IMR-90 (cell line): ENCODE data around the gene TNIP2. TPM values are rescaled to one million over a fixed set of nuclear protein-coding genes. Genes with fewer than 3 reads are reported as not detected.

Experiments used
- ATAC-seq: fragments of 200-7000 bp; cut with Tn5 transposase; 2 replicates; pipeline ENCODE4 v1.9.1; 2020; ENCODE audit warnings: low read depth, mild to moderate bottlenecking, moderate library complexity
- BruUV-seq: library from RNA; stranded (reverse); fragments of 400-500 nt; replicated peaks from 2 replicates; lab custom pipeline; 2021; lab: Mats Ljungman, UMichigan
- CTCF ChIA-PET: fragments of 300-600 bp; formaldehyde crosslinking; extraction: SDS; loops from one replicate; lab custom pipeline; 2021; ENCODE audit warnings: antibody characterized with exemption; lab: Yijun Ruan, JAX
- POLR2A ChIA-PET: fragments of 300-600 bp; sonication (Branson Sonifier 250); formaldehyde crosslinking; loops from one replicate; lab custom pipeline; 2022; ENCODE audit warnings: antibody characterized with exemption; ENCODE audit not compliant: unreplicated experiment; lab: Charles Lee
- DNase-seq: peaks from one replicate; pipeline ENCODE4 v3.0.0; 2013
- H2AFZ ChIP-seq: replicated peaks from 2 replicates; pipeline ENCODE3; 2013; ENCODE audit warnings: low read length, mild to moderate bottlenecking; ENCODE audit not compliant: poor library complexity
- H2AK5ac ChIP-seq: 2 replicates; pipeline ENCODE4 v1.6.1; 2013; ENCODE audit warnings: low read depth, low read length, inconsistent platforms
- H2AK9ac ChIP-seq: replicated peaks from 2 replicates; pipeline ENCODE3; 2013; ENCODE audit warnings: mild to moderate bottlenecking, low read depth, low read length, moderate library complexity; ENCODE audit not compliant: poor library complexity
- H2BK120ac ChIP-seq: 2 replicates; pipeline ENCODE4 v1.6.1; 2013; ENCODE audit warnings: low read depth, low read length, inconsistent platforms
- H2BK15ac ChIP-seq: 3 replicates; pipeline ENCODE4 v1.6.1; 2013; ENCODE audit warnings: low read depth, low read length, inconsistent platforms
- H2BK20ac ChIP-seq: 2 replicates; pipeline ENCODE4 v1.6.1; 2013; ENCODE audit warnings: low read depth, mild to moderate bottlenecking, inconsistent platforms, low read length, moderate library complexity
- H2BK5ac ChIP-seq: 2 replicates; pipeline ENCODE4 v1.6.1; 2013; ENCODE audit warnings: mild to moderate bottlenecking, low read depth, low read length, inconsistent platforms; ENCODE audit not compliant: poor library complexity, severe bottlenecking
- H3K14ac ChIP-seq: replicated peaks from 2 replicates; pipeline ENCODE4 v1.6.1; 2013; ENCODE audit warnings: low read depth, low read length, inconsistent platforms
- H3K18ac ChIP-seq: 2 replicates; pipeline ENCODE4 v1.6.1; 2013; ENCODE audit warnings: low read depth, low read length, control low read depth
- H3K23ac ChIP-seq: 2 replicates; pipeline ENCODE4 v1.6.1; 2013; ENCODE audit warnings: low read depth, low read length, inconsistent platforms
- H3K27ac ChIP-seq: 2 replicates; pipeline ENCODE4 v1.5.1; 2013; ENCODE audit warnings: mild to moderate bottlenecking, control low read depth, low read length; ENCODE audit not compliant: insufficient read depth
- H3K27me3 ChIP-seq: 2 replicates; pipeline ENCODE4 v1.6.1; 2013; ENCODE audit warnings: low read length; ENCODE audit not compliant: control insufficient read depth, insufficient read depth
- H3K36me3 ChIP-seq: 2 replicates; pipeline ENCODE4 v1.6.1; 2013; ENCODE audit warnings: low read length, mixed read lengths; ENCODE audit not compliant: control insufficient read depth, insufficient read depth
- H3K4ac ChIP-seq: 2 replicates; pipeline ENCODE4 v1.6.1; 2013; ENCODE audit warnings: low read depth, low read length, inconsistent platforms
- H3K4me1 ChIP-seq: 2 replicates; pipeline ENCODE4 v1.6.1; 2013; ENCODE audit warnings: low read length, mixed read lengths; ENCODE audit not compliant: control insufficient read depth, insufficient read depth
- H3K4me2 ChIP-seq: 2 replicates; pipeline ENCODE4 v1.6.1; 2013; ENCODE audit warnings: low read depth, mild to moderate bottlenecking, control low read depth, low read length, moderate library complexity
- H3K4me3 ChIP-seq: 2 replicates; pipeline ENCODE4 v1.5.1; 2013; ENCODE audit warnings: low read depth, mild to moderate bottlenecking, control low read depth, low read length, moderate library complexity; ENCODE audit not compliant: insufficient read depth
- H3K56ac ChIP-seq: 2 replicates; pipeline ENCODE4 v1.6.1; 2013; ENCODE audit warnings: low read length, inconsistent platforms; ENCODE audit not compliant: insufficient read depth; ENCODE audit errors: extremely low read depth
- H3K79me1 ChIP-seq, 2 experiments: 2 replicates each; pipeline ENCODE4 v1.6.1; 2013; ENCODE audit warnings: low read length in 2 of 2, inconsistent platforms in 1 of 2, low read depth in 1 of 2
- H3K9ac ChIP-seq: 2 replicates; pipeline ENCODE4 v1.6.1; 2013; ENCODE audit warnings: low read depth, low read length, control low read depth
- H3K9me1 ChIP-seq: 2 replicates; pipeline ENCODE4 v1.6.1; 2013; ENCODE audit warnings: low read length, inconsistent platforms; ENCODE audit not compliant: insufficient read depth
- H3K9me3 ChIP-seq: 2 replicates; pipeline ENCODE4 v1.6.1; 2013; ENCODE audit warnings: low read length; ENCODE audit not compliant: control insufficient read depth, insufficient read depth
- H4K20me1 ChIP-seq: 2 replicates; pipeline ENCODE4 v1.6.1; 2013; ENCODE audit warnings: low read length, inconsistent platforms; ENCODE audit not compliant: insufficient read depth
- H4K5ac ChIP-seq: 2 replicates; pipeline ENCODE4 v1.6.1; 2013; ENCODE audit warnings: mild to moderate bottlenecking, low read depth, low read length, control low read depth
- H4K8ac ChIP-seq, 2 experiments: 2 replicates each; pipeline ENCODE4 v1.6.1; 2013; ENCODE audit warnings: low read depth in 2 of 2, low read length in 2 of 2, control low read depth in 1 of 2, inconsistent platforms in 1 of 2
- H4K91ac ChIP-seq: 2 replicates; pipeline ENCODE4 v1.6.1; 2013; ENCODE audit warnings: low read depth, low read length, inconsistent platforms; ENCODE audit not compliant: insufficient read depth
- CEBPB ChIP-seq: IDR thresholded peaks from 2 replicates; pipeline ENCODE4 v1.6.1; 2012; ENCODE audit warnings: low read depth, low read length, improper control_type of control experiment
- FOS ChIP-seq: fragments of 150-350 bp; IDR thresholded peaks from 2 replicates; pipeline ENCODE4 v1.6.1; 2016; ENCODE audit warnings: low read depth, low read length
- MAZ ChIP-seq: IDR thresholded peaks from 2 replicates; pipeline ENCODE4 v1.6.1; 2012; ENCODE audit warnings: low read depth, mild to moderate bottlenecking, low read length, improper control_type of control experiment, moderate library complexity, borderline replicate concordance
- MXI1 ChIP-seq: IDR thresholded peaks from 2 replicates; pipeline ENCODE4 v1.6.1; 2012; ENCODE audit warnings: low read depth, mild to moderate bottlenecking, low read length, moderate library complexity, borderline replicate concordance
- RCOR1 ChIP-seq: IDR thresholded peaks from 2 replicates; pipeline ENCODE4 v1.6.1; 2012; ENCODE audit warnings: mild to moderate bottlenecking, low read length, improper control_type of control experiment; ENCODE audit not compliant: insufficient replicate concordance
- RFX5 ChIP-seq: IDR thresholded peaks from 2 replicates; pipeline ENCODE4 v1.8.0; 2012; ENCODE audit warnings: low read depth, mild to moderate bottlenecking, low read length, moderate library complexity
- WGBS, 2 experiments: methylation state at CpG; one replicate each; pipeline versions ENCODE4 v1.1.5 to v1.1.7; 2013; ENCODE audit warnings: missing lambda C conversion rate in 2 of 2; ENCODE audit not compliant: insufficient read length in 1 of 2; ENCODE audit errors: extremely low coverage in 2 of 2; 5-methylcytosine and 5-hydroxymethylcytosine counted together
- dilution Hi-C: fragments of 300-500 bp; cut with HindIII; formaldehyde crosslinking; loops from one replicate; pipeline ENCODE4 v1.14.3; 2018; ENCODE audit warnings: low sequenced_read_pairs; ENCODE audit not compliant: unreplicated experiment
- in situ Hi-C: fragments of 300-500 bp; cut with MboI; formaldehyde crosslinking; loops from 3 replicates; pipeline ENCODE4 v1.14.3; 2019; ENCODE audit warnings: low sequenced_read_pairs, inconsistent platforms, mixed read lengths
- intact Hi-C: fragments of 100-400 bp; cut with micrococcal nuclease; formaldehyde crosslinking; loops from 2 replicates; pipeline ENCODE4 v1.10.0; 2022
- polyA plus RNA-seq, 3 experiments: library from polyadenylated mRNA; depleted of rRNA; stranded (reverse); fragments of >200 nt; gene quantifications; 2 replicates each; pipeline ENCODE4 v1.2.3, GENCODE V29; 2012; ENCODE audit warnings: low replicate concordance in 1 of 3
- total RNA-seq: library from RNA; depleted of rRNA; stranded (reverse); fragments of >200 nt; gene quantifications from 2 replicates; pipeline ENCODE4 v1.2.3, GENCODE V29; 2012
- TF ChIP-seq, protein P1 (sequence below): fragments of 150-350 bp; IDR thresholded peaks from 2 replicates; pipeline ENCODE4 v1.6.1; 2017; ENCODE audit warnings: mild to moderate bottlenecking, antibody characterized with exemption, low read length, low read depth

TNIP2 gene
- total and polyA plus RNA-seq, 2 of the 4 experiments (the other 2 are of a cell fraction): 33.3 to 38.5 TPM

DNA sequence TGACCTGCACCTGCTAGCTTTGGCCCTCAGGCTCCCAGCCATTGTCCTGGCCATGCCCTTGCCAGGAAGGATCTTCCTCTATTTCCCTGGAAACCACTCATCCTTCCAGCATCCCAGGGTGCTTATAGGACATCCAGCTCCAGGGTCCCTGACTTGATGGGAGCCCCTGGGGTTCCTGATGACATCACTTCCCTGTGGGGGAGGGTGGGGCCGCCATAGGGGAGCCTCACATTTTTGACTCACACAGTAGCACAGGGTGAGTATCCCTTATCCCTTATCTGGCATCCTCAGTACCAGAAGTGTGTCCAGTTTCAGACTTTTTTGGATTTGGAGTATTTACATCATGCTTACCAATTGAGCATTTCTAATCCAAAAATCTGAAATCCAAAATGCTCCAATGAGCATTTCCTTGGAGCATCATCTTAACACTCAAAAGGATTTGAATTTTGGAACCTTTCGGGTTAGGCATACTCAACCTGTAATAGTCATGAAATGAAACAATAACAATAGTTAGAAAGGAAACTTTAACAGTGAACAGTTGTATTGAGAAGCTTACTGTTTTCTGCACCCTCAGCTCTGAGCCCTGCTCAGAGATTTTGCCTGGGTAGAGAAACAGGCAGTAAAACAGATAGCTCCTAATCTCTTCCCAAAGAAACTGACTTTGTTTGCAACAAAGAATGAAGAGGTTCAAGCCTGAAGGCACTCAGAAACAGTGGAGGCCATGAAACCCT, 22.1 kb downstream of the TNIP2 start:
- dilution Hi-C loops (no loop called here), intact Hi-C loops (no loop called here), in situ Hi-C loops (no loop called here)
- Histone ChIP-seq H2AK9ac (no peak overlapping the region), H3K4me3 (no peak overlapping the region), H4K91ac (no peak overlapping the region), H3K36me3 (peaks cover 35% of the 10 kb centered on the region), H3K18ac (no peak overlapping the region), H2AK5ac (no peak overlapping the region), H4K5ac (no peak overlapping the region), H3K9ac (no peak overlapping the region), H3K4ac (no peak overlapping the region), H3K4me2 (no peak overlapping the region), H2AFZ (no peak overlapping the region), H3K9me3 (peaks cover 2% of the 10 kb centered on the region; the same call in 1 of the 2 replicates), H2BK15ac (no peak overlapping the region), H2BK5ac (no peak overlapping the region), H4K8ac (no peak overlapping the region), H3K4me1 (no peaks in the 10 kb centered on the region), H3K27ac (no peak overlapping the region), H3K79me1 (peaks cover 0 to under 1% of the 10 kb centered on the region in 2 experiments; a peak in 1 of 4 replicates), H3K27me3 (no peaks in the 10 kb centered on the region), H3K14ac (no peak overlapping the region), H2BK120ac (no peak overlapping the region), H4K20me1 (no peaks in the 10 kb centered on the region; the same call in 1 of the 2 replicates), H3K9me1 (0 out of 2 replicates have a peak, but pooled peaks cover 5% of the 10 kb centered on the region), H2BK20ac (no peak overlapping the region), H3K56ac (no peak overlapping the region), H3K23ac (no peak overlapping the region)
- no TSS peak for BruUV-seq
- ATAC-seq: no peak; the same call in 1 of the 2 replicates
- WGBS, 2 experiments: no CpG with 5 or more reads among the region's 2 CpGs
- ChIA-PET CTCF (no interaction called here), POLR2A (no interaction called here)
- no peak for DNase-seq
- TF ChIP-seq, protein P1, sequence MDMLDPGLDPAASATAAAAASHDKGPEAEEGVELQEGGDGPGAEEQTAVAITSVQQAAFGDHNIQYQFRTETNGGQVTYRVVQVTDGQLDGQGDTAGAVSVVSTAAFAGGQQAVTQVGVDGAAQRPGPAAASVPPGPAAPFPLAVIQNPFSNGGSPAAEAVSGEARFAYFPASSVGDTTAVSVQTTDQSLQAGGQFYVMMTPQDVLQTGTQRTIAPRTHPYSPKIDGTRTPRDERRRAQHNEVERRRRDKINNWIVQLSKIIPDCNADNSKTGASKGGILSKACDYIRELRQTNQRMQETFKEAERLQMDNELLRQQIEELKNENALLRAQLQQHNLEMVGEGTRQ: no peak
- TF ChIP-seq CEBPB (no peak), MXI1 (no peak), RCOR1 (no peak), MAZ (no peak), RFX5 (no peak), FOS (no peak)
